T-cell (primary cell): ENCODE measurements around the gene OR51T1. TPM values are rescaled to one million over a fixed set of nuclear protein-coding genes. Genes with fewer than 3 reads are reported as not detected.

Experiments used
- ATAC-seq, 4 experiments: fragments of 200-7000 bp in 3 of 4; fragments of 150-1000 bp in 1 of 4; cut with Tn5 transposase; replicated peaks in 1 of 4; 1 replicate in 3 of 4; 2 replicates in 1 of 4; pipeline ENCODE4 v1.10.0; 2021; ENCODE audit warnings: moderate library complexity in 3 of 4, mild to moderate bottlenecking in 2 of 4, moderate number of reproducible peaks in 1 of 4
- CTCF ChIA-PET, 2 donors: fragments of 300-600 bp; sonication (Branson Sonifier 250); formaldehyde crosslinking; loops; one replicate each; lab custom pipeline; 2022; ENCODE audit warnings: antibody characterized with exemption in 2 of 2; lab: Charles Lee
- POLR2A ChIA-PET, 2 donors: fragments of 300-600 bp; sonication (Branson Sonifier 250); formaldehyde crosslinking; loops; one replicate each; lab custom pipeline; 2022; ENCODE audit warnings: antibody characterized with exemption in 2 of 2; lab: Charles Lee
- DNase-seq, 35 experiments: peaks; one replicate each; pipeline versions ENCODE4 v3.0.0 to v3.0.0-alpha.2; 2013 to 2023
- H3K27ac ChIP-seq: one replicate; pipeline ENCODE4 v1.5.1; 2013; ENCODE audit warnings: low read length
- H3K27me3 ChIP-seq, 2 experiments: replicated peaks in 1 of 2; 1 replicate in 1 of 2; 2 replicates in 1 of 2; pipeline versions ENCODE4 v1.6.1 to v1.7.0; 2013; ENCODE audit warnings: low read length in 1 of 2, mixed read lengths in 1 of 2; ENCODE audit not compliant: control insufficient read depth in 2 of 2, insufficient read depth in 2 of 2; ENCODE audit errors: extremely low read depth in 1 of 2
- H3K36me3 ChIP-seq, 2 donors: 1 replicate in 1 of 2; 2 replicates in 1 of 2; pipeline versions ENCODE4 v1.6.1 to v1.7.0; 2013; ENCODE audit warnings: low read length in 1 of 2; ENCODE audit not compliant: control insufficient read depth in 2 of 2, insufficient read depth in 1 of 2; ENCODE audit errors: extremely low read depth in 1 of 2
- H3K4me1 ChIP-seq, 2 experiments: 1 replicate in 1 of 2; 2 replicates in 1 of 2; pipeline versions ENCODE4 v1.6.1 to v1.7.0; 2013; ENCODE audit warnings: low read length in 2 of 2, mixed read lengths in 1 of 2; ENCODE audit not compliant: insufficient read depth in 2 of 2, control insufficient read depth in 1 of 2; ENCODE audit errors: extremely low read depth in 1 of 2
- H3K4me3 ChIP-seq, 2 donors: 1 replicate in 1 of 2; 2 replicates in 1 of 2; pipeline versions ENCODE4 v1.5.1 to v1.7.0; 2013; ENCODE audit warnings: mild to moderate bottlenecking in 2 of 2, low read length in 1 of 2, moderate library complexity in 1 of 2; ENCODE audit not compliant: control insufficient read depth in 1 of 2; ENCODE audit errors: extremely low read depth in 1 of 2
- H3K9me3 ChIP-seq: 2 replicates; pipeline ENCODE4 v1.7.0; 2013
- H3K27ac Mint-ChIP-seq, 2 donors: one replicate each; pipeline ENCODE4 v1.8.0; 2020 to 2021; ENCODE audit warnings: mild to moderate bottlenecking in 2 of 2, mixed read lengths in 2 of 2
- H3K27me3 Mint-ChIP-seq, 2 donors: one replicate each; pipeline ENCODE4 v1.8.0; 2021 to 2022; ENCODE audit warnings: mixed read lengths in 2 of 2
- H3K36me3 Mint-ChIP-seq: one replicate; pipeline ENCODE4 v1.8.0; 2021; ENCODE audit warnings: mixed read lengths
- H3K4me1 Mint-ChIP-seq, 3 donors: one replicate each; pipeline ENCODE4 v1.8.0; 2020 to 2022; ENCODE audit warnings: mixed read lengths in 3 of 3, mild to moderate bottlenecking in 1 of 3
- H3K4me3 Mint-ChIP-seq, 3 donors: one replicate each; pipeline ENCODE4 v1.8.0; 2020 to 2022; ENCODE audit warnings: mild to moderate bottlenecking in 3 of 3, mixed read lengths in 3 of 3, moderate library complexity in 3 of 3
- H3K9me3 Mint-ChIP-seq, 3 donors: one replicate each; pipeline ENCODE4 v1.8.0; 2020 to 2022; ENCODE audit warnings: mixed read lengths in 3 of 3
- WGBS: methylation state at CpG from one replicate; pipeline ENCODE4 v1.1.5; 2013; ENCODE audit warnings: missing lambda C conversion rate; ENCODE audit not compliant: insufficient coverage; 5-methylcytosine and 5-hydroxymethylcytosine counted together
- total RNA-seq, 35 experiments: library from RNA in 6 of 35; stranded (reverse) in 6 of 35; fragments of 120-200 nt in 1 of 35; gene quantifications; one replicate each; pipeline versions ENCODE4 v1.2.1 to v1.2.4 and lab custom pipeline; 2013 to 2026

OR51T1 gene
- total RNA-seq, 5 donors from 2014 or later (not counting 1 experiment from before 2014, with no cell fraction given), result not detected

DNA sequence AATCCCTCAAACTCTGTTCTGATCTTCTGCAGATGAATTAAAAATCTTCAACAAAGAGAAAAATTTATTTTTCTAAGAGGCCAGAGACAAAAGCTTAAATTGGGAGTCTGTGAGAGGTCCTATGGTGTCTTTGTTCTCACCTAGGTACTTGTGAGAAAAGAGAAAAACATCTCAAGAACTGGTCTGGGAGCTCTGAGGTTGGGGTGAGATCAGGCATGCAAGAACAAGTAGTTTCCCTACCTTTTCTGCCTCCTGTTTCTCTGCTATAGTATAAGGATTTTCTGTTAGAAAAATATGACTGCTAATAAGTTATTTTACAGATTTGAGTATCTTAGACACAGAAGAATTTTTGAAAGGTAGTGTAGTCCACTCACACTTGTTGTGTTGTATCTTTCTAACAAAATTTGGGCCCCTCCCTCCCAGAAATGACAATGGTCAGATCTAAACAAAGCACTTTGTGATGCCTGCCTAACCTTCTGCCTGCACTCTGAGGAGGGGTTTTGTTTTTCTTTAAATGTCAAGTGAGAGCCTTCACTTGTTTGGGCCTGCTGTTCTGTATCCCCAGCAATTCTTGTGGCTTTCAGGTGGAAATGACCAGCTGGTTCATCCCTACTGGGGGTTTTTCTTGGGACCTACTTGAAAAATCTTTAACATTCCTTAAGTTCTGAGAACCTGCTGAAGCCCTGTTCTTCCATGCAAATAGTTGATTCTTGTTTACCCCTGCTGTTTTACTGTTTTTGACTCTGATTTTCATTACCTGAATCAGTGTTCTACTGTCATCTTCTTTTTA, 19.1 kb upstream of the OR51T1 start:
- H3K4me3 Mint-ChIP-seq, result no peak overlapping the region
- no peaks in the 10 kb centered on the region for H3K4me1 Mint-ChIP-seq
- no peaks in the 10 kb centered on the region for H3K36me3 Mint-ChIP-seq
- POLR2A ChIA-PET, result interaction anchor here in 1 of 2 donors (0.7 kb wide), 1 partner anchor 1697 kb away, joined by 4 read pairs; no protein-coding TSS in a partner anchor
- CTCF ChIA-PET, result no interaction called here
- Histone ChIP-seq H3K27me3 (no peaks in the 10 kb centered on the region), H3K27ac (no peak overlapping the region), H3K36me3 (no peaks in the 10 kb centered on the region), H3K4me1 (no peaks in the 10 kb centered on the region), H3K9me3 (no peaks in the 10 kb centered on the region), H3K4me3 (no peak overlapping the region)
- no peak for ATAC-seq
- DNase-seq, result no peak
- H3K9me3 Mint-ChIP-seq, result peaks cover 2 to 7% (median 4%) of the 10 kb centered on the region in 3 donors
- peaks cover 0 to 2% of the 10 kb centered on the region in 2 donors for H3K27me3 Mint-ChIP-seq
- H3K27ac Mint-ChIP-seq, result no peak overlapping the region

DNA sequence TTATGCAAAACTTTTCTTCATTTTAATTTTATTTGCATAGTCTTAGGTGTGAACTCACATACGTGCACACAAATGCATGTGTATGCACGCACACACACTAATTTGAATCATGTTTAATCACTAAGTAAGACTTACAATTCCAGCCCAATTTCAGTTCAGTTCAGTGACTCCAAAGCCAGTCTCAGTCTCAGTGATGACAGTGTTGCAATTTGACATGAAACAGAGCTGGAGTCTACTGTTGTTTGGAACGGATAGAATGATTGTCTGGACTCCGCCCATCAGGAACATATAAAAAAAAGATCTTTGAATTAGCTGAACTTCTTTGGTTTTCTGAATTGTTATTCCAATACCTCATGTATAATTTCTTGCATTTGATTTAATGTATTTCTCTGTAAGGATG, 17.8 kb upstream of the OR51T1 start:
- no peaks in the 10 kb centered on the region for H3K27me3 ChIP-seq
- H3K4me1 ChIP-seq, result no peaks in the 10 kb centered on the region
- CTCF ChIA-PET, result no interaction called here
- H3K9me3 ChIP-seq, result no peaks in the 10 kb centered on the region
- Mint-ChIP-seq H3K27me3 (peaks cover 0 to 2% of the 10 kb centered on the region in 2 donors), H3K4me1 (no peaks in the 10 kb centered on the region), H3K27ac (no peak overlapping the region), H3K9me3 (peaks cover 2 to 7% (median 4%) of the 10 kb centered on the region in 3 donors), H3K36me3 (no peaks in the 10 kb centered on the region), H3K4me3 (no peak overlapping the region)
- 100% methylated on average over 1 of the region's 4 CpGs for WGBS
- no peak overlapping the region for H3K4me3 ChIP-seq
- no peak for DNase-seq
- no peak overlapping the region for H3K27ac ChIP-seq
- H3K36me3 ChIP-seq, result no peaks in the 10 kb centered on the region
- POLR2A ChIA-PET, result no interaction called here
- ATAC-seq, result no peak

GRCh38 chr11:4865855-4866254, 15.8 kb upstream of the OR51T1 start:
- DNase-seq, result no peak
- ATAC-seq, result no peak
- ChIA-PET CTCF (no interaction called here), POLR2A (no interaction called here)
- Histone ChIP-seq H3K4me1 (no peaks in the 10 kb centered on the region), H3K27me3 (no peaks in the 10 kb centered on the region), H3K36me3 (no peaks in the 10 kb centered on the region), H3K27ac (no peak overlapping the region), H3K4me3 (no peak overlapping the region), H3K9me3 (no peaks in the 10 kb centered on the region)
- peaks cover 0 to 7% (median 2%) of the 10 kb centered on the region in 3 donors for H3K9me3 Mint-ChIP-seq
- no peak overlapping the region for H3K27ac Mint-ChIP-seq
- no peaks in the 10 kb centered on the region for H3K36me3 Mint-ChIP-seq
- no CpG with 5 or more reads among the region's 1 CpG for WGBS
- no peak overlapping the region for H3K4me3 Mint-ChIP-seq
- peaks cover 0 to 2% of the 10 kb centered on the region in 2 donors for H3K27me3 Mint-ChIP-seq
- no peaks in the 10 kb centered on the region for H3K4me1 Mint-ChIP-seq

GRCh38 chr11:4881188-4881587, 512 bp upstream of the OR51T1 start:
- no peak for ATAC-seq
- H3K9me3 Mint-ChIP-seq, result peaks cover 0 to 5% (median 0%) of the 10 kb centered on the region in 3 donors
- no peak overlapping the region for H3K4me3 Mint-ChIP-seq
- H3K4me1 ChIP-seq, result no peaks in the 10 kb centered on the region
- no peaks in the 10 kb centered on the region for H3K36me3 ChIP-seq
- WGBS, result no CpG with 5 or more reads among the region's 4 CpGs
- no peaks in the 10 kb centered on the region for H3K36me3 Mint-ChIP-seq
- CTCF ChIA-PET, result no interaction called here
- no peaks in the 10 kb centered on the region for H3K27me3 ChIP-seq
- POLR2A ChIA-PET, result no interaction called here
- no peak for DNase-seq
- no peaks in the 10 kb centered on the region for H3K9me3 ChIP-seq
- no peak overlapping the region for H3K4me3 ChIP-seq
- H3K27me3 Mint-ChIP-seq, result peaks cover 0 to 16% of the 10 kb centered on the region in 2 donors
- H3K27ac ChIP-seq, result no peak overlapping the region
- no peak overlapping the region for H3K27ac Mint-ChIP-seq
- no peaks in the 10 kb centered on the region for H3K4me1 Mint-ChIP-seq

DNA sequence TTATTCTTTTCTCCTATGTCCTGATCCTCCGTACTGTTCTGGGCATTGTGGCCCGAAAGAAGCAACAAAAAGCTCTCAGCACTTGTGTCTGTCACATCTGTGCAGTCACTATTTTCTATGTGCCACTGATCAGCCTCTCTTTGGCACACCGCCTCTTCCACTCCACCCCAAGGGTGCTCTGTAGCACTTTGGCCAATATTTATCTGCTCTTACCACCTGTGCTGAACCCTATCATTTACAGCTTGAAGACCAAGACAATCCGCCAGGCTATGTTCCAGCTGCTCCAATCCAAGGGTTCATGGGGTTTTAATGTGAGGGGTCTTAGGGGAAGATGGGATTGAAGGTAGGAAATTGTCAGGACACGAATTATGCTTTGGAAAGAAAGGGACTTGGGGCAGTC, 843 bp downstream of the OR51T1 start:
- Mint-ChIP-seq H3K4me3 (no peak overlapping the region), H3K9me3 (no peaks in the 10 kb centered on the region), H3K36me3 (no peaks in the 10 kb centered on the region), H3K27ac (no peak overlapping the region), H3K27me3 (peaks cover 0 to 16% of the 10 kb centered on the region in 2 donors), H3K4me1 (no peaks in the 10 kb centered on the region)
- 85% methylated on average over 4 of the region's 5 CpGs for WGBS
- ChIA-PET CTCF (interaction anchor here in 1 of 2 donors (1.2 kb wide), 1 partner anchor 9 kb away, joined by 3 read pairs; no protein-coding TSS in a partner anchor), POLR2A (no interaction called here)
- H3K9me3 ChIP-seq, result no peaks in the 10 kb centered on the region
- DNase-seq (no peak), ATAC-seq (no peak)
- no peak overlapping the region for H3K27ac ChIP-seq
- no peaks in the 10 kb centered on the region for H3K36me3 ChIP-seq
- no peaks in the 10 kb centered on the region for H3K27me3 ChIP-seq
- no peaks in the 10 kb centered on the region for H3K4me1 ChIP-seq
- no peak overlapping the region for H3K4me3 ChIP-seq

- Histone ChIP-seq H3K36me3 (no peaks in the 10 kb centered on the region), H3K9me3 (no peaks in the 10 kb centered on the region), H3K4me1 (no peaks in the 10 kb centered on the region), H3K27ac (no peak overlapping the region), H3K4me3 (no peak overlapping the region), H3K27me3 (no peaks in the 10 kb centered on the region)
- ChIA-PET CTCF (no interaction called here), POLR2A (no interaction called here)
- Mint-ChIP-seq H3K9me3 (no peaks in the 10 kb centered on the region), H3K27ac (no peak overlapping the region), H3K4me1 (no peaks in the 10 kb centered on the region), H3K4me3 (no peak overlapping the region), H3K27me3 (peaks cover 0 to 13% of the 10 kb centered on the region in 2 donors), H3K36me3 (no peaks in the 10 kb centered on the region)
- no peak for DNase-seq
- WGBS, result 100% methylated on average over 1 of the region's 3 CpGs
- ATAC-seq, result no peak
Observed at GRCh38 chr11:4884361-4884760, 2.7 kb downstream of the OR51T1 start.
